HG02678 (cell line): ENCODE results near the gene CCDC141.

Source experiments
- ATAC-seq: cut with Tn5 transposase; IDR thresholded peaks from one replicate; pipeline ENCODE4 v1.9.1; 2021; ENCODE audit warnings: mild to moderate bottlenecking, moderate library complexity; ENCODE audit not compliant: unreplicated experiment

CCDC141 gene

DNA sequence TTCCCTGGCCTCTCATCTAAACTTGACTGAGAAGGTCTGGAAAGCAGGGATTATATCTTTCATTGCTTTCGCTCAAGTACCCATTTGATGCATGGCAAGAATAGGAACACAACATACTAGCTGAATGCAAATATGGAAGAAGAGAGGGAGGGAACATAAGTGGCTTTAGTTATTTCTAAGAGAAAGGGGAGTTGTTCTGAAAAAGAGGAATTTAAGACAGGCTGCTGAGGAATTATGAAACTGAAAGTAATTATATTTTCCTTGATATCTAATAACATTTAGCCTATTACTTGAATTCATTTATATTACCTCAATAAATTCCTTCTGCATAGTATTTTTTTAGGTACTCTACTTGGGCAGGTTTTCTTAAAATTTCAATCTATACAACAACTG lies 136.9 kb downstream of the CCDC141 start:
- ATAC-seq: no peak

DNA sequence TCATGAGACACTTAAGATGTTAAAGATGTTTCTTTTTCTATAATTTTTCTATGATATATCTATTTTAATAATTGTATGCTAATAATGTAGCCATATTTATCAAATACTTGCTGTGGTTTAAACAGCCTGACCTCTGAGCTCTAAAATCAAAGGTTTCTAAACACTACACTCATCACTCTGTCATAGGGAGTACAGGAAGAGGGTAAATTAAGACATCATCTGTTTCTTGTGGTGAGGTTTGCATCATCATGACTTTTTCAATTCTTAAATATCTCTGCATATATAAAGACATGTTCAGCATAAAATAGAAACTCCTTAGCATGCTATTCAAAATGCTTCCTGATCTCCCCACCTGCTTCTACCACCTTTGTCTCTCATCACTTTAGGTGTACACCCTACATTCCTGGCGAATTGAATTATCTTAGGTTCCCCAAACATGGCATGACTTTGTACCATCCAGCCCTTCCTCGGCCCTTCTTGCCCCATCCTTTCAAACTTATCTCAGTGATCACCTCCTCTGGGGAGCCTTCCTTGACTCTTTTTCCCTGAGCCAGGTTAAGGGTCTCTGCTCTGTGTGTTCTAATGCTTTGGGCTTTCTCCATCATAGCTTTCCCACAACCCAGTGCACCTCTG lies 137.4 kb downstream of the CCDC141 start:
- ATAC-seq: no peak

DNA sequence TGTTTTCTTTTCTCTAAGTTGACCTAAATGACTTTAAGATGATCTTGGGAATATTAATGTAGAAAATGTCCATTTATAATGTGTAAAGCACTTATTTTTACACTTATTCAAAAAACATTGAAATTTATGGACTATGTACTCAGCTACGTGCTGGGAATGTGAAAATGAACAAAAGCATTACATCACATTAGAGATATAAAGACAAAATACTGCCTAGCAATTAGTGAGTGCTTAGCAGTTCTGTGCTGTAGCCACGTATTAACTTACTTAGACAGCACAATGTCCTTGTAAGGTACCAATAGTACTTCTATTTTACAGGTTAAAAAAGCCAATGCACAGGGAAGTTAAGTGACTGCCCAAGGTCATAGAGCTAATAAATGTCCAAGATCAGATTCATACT lies 138.9 kb downstream of the CCDC141 start:
- ATAC-seq: no peak

DNA sequence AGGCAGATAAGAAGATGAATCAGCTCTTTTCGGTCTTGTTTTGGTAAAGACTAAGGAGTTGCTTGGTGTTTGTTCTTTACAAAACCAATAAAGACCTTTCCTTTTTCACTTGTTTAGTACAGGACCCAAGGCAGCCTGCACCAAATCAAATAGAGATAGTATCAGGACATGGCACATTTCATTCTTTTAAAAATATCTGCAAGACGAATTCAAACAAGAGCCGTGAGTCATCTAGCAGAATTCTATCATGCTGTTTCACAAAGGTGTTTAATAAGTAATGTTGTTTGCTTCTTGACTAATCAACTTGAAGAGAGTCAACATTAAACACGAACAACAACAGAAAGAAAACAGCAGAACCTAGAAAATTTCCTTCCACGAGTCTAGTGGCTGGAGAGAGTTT lies 139.9 kb downstream of the CCDC141 start:
- no peak for ATAC-seq

- no peak for ATAC-seq
Observed at GRCh38 chr2:178909507-178909906, 140.4 kb downstream of the CCDC141 start.

GRCh38 chr2:178908810-178909209 lies 141.1 kb downstream of the CCDC141 start:
- ATAC-seq: no peak

- no peak for ATAC-seq
Observed at GRCh38 chr2:178905261-178905660, 144.7 kb downstream of the CCDC141 start.

DNA sequence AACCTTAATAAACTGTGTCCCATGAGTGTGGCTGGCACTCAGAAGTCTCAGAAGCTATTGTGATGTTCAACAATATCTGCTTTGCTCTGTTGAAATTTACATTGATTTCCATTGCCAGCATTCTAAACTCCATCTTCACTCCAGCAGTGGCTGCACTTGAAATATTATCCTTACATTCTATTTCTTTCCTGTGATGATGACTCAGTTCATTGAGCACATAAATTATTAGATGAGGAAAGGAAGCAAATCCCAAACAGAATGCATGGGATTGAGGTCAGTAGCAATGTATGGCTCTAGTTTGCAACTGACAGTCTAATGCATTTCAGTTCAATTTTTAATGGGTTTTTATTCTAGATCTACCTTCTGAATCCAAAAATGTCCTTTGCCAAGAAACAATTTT lies 150.3 kb downstream of the CCDC141 start:
- no peak for ATAC-seq

DNA sequence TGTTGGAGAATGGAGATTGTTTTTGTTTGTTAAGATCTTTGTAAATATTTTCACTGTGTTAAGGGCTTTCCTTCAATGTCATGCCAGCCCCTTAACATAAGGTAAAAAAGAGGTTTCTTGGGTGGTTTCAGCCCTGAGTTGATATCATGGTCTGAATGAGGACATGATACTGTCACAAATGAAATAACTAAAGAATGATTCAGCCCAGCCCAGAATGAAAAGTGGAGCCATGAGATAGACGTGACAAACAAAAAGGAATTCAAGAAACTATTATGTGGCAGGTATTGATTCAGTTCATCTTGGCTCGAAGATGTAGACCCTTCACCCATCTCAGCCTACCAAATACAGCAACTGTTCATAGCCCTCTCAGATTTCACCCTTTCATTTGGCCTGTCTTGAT lies 154.1 kb downstream of the CCDC141 start:
- no peak for ATAC-seq

DNA sequence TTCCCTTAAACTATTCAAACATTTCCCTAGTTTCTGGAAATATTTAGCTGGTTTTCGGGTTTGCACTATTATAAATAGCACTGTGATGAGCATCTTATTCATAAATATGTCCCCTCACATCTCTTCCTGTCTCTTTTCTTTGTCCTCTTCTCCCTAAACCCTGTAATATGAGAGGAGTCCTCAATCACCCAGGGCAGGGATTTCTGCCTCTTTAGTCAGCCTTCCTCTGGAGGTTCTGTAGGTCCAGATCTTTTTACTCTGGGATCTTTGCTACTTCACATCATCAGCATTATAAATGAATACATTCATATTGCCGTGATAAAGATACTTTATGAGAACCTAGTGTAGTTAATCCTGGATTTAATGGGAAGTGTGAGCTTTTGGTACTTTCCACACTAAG lies 154.8 kb downstream of the CCDC141 start:
- no peak for ATAC-seq

DNA sequence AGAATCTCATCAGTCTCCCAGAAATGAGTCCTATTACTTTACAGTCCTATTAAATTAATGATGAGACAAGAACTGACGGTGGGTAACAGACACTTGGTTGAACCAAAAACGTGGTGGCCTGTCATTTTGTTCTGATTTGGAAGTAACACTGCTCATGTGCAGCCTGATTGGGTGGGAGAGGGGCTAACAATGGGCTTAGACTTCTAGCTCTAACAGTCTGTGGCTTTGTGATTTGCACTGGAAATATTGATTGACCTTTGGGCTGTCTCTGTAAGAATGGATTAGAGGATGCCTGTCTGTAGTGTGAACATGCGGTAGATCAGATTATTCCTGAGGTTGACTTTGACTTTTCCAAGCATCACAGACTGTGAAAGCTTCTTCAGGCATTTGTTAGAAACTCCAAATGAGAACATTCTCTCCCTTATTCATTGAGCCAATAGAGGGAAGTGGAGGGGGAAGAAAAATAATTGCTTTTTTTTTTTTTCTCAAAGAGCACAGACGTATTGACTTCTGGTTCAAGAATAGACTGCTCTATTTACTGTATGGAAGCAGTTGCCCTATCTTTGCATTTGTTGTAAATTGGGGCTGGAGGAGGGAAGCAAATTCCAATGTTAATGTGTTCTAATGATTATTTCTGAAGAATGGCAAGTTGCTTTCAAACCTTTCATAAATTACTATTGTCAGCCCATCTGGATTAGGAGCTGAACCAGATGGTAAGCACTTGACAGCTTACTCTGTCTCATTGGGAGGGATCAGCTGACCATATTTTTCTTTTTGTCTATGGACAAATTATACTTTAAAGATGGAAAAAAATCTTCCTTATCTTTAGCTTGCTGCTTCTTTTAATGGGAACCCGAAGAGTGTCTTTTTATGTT lies 156.9 kb downstream of the CCDC141 start:
- ATAC-seq: no peak

DNA sequence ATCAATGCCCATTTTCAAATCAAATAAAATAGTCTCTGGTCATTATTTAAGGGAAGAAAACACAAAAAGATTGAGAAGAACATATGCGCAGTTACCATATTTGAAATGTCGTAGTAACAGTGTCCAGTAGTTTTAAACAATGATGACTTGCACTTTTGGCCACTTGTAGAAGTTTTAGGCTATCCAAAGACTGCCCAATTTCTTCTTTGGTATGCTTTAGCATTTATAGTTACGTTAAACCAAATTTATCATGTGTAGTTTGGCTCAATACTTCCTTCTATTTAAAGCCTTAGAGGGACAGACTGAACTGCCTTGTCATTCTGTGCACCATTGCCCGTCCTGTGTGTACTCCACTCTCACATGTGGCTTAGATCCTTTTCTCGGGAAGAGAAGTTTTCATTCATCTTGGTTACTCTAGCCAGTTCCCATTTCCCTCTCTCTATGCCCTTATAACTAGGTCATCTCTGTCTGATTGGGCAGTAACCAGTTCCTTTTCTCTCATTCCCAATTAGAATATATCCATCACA lies 157.9 kb downstream of the CCDC141 start:
- ATAC-seq: no peak

- peak; percentile 89 for ATAC-seq
Observed at GRCh38 chr2:178891265-178891958, 158.5 kb downstream of the CCDC141 start.

DNA sequence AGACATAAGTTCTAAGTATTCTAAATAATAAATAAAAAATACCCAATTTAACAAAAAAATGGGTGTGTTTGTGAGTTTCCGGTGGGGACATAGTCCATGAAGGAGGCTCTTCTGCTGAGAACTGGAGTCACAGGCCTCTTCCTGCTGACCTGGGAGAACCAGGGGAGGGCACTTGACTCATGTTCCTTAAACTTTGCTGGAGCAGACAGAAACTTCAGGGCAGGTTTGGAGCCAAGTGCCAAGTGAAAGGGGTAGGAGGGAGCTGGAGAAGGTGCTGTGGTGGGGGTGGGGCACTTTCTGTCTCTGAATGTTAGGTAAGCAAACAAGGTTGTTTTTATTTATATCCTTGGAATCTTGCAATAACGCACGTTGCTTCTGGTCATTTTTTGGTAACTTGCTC lies 163.9 kb downstream of the CCDC141 start:
- no peak for ATAC-seq

GRCh38 chr2:178884440-178884839 lies 165.5 kb downstream of the CCDC141 start:
- no peak for ATAC-seq

DNA sequence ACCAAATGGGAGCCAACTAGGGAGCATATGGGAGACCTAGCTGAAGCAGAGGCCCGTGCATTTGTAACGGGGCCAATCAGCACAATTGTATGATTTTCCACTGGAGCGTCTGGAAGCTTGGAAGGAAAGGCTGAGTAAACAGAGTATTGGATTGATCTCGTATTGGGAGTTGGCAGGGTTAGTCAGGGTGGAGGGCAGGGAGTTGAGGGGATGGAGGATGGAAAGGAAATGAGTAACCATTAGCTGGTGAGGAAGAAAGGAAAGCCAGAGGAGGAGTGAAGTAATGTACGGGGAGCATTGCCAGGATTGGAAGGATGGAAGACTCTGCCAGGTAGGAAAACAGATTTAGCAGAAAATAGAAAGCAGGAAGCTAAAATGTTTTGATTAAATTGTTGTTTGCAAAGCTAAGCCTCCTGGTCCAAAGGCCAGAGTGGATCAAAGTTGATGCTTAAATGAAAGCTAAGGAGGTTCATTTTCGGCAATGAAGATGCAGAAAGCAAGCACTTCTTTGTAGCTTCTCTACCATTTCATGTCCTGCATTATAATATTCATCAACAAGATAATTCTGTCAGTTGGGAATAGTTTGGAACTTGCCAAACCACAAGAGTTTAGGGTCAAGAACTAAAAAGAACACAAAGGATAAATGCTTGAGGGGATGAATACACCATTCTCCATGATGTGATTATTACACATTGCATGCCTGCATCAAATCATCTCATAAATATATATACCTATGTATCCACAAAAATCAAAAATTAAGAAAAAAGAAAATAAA lies 167.1 kb downstream of the CCDC141 start:
- no peak for ATAC-seq

DNA sequence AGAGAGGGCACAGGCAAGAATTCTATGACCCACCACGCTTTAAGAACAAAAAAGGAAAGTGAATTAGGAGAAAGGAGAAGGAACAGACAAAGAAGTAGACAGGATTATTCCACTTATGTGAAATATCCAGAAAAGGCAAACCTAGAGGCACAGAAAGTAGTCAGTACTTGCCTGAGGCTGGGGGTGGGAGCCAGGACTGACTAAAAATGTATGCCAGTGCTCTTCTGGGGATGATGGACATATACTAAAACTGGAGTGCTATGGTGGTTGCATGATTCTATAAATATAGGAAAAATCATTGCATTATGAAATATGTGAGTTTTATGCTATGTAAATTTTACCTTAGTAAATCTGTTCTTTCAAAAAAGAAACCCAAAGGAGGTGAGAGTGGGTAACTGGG lies 168.9 kb downstream of the CCDC141 start:
- ATAC-seq: no peak

DNA sequence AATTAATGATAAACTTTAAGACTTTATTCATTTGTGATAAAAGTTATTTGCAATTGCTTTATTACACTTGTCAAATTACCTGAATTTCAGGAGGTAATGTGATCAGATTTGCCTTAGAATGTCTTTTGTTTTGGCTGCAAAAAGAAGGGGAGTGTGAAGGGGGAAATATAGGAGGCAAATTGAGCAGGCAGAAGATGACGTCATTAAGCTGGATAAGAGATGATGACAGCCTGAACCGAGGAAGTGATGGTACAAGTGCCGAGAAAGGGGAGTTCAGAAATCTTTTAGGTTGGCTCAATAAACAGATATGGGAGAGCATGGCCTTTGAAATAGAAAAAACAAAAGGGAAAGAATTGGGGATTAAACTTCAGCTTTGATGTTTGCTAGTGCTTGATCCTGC lies 169.7 kb downstream of the CCDC141 start:
- no peak for ATAC-seq

GRCh38 chr2:178877874-178878273 lies 172.1 kb downstream of the CCDC141 start:
- no peak for ATAC-seq

DNA sequence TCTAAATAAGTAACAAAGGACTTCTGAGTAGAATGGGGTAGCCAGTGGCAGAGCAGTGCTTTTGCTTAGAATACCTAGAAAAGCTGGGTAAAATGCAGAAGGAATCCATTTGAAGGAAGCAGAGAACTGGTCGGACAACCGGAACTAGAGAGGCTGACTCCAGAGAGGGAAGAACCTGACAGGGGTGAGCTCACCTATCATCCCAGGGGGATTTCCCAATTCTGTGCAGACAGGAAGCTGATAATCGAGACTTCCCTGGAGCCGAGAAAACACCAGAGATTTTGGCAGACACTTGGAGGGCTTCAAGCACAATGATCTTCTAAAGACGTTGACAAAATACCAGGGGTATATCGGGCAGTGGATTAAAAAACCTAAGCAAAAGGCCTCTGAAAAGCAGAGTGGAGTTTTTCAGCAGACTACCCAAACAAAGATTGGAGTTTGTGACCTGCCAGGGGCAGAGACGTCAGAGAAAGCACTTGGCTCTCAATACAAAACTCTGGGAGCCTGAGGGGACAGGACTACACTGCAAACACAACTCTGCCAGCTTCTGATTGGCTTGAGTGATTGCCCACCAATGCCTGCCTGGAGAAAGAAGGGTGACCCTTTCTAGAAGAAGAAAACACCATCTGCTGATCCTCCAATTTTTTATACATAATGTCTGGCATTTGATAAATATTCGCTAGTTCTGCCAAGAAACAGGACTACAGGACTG lies 175.3 kb downstream of the CCDC141 start:
- ATAC-seq: no peak
